Left lung (tissue), 10 donors: ENCODE data around the gene UPK3B. TPM values are rescaled to one million over a fixed set of nuclear protein-coding genes. Genes with fewer than 3 reads are reported as not detected.
"Not testable (repeated sequence)": the region's sequence is repeated elsewhere in the genome, so short reads cannot be mapped to it uniquely, and the experiment has no call there.

Source experiments
- ATAC-seq: fragments of 200-7000 bp; cut with Tn5 transposase; one replicate; pipeline ENCODE4 v1.9.1; 2020; ENCODE audit warnings: moderate library complexity
- DNase-seq, 4 donors: peaks; one replicate each; pipeline ENCODE4 v3.0.0-alpha.2; 2013 to 2020
- H3K27ac ChIP-seq, 2 donors: fragments of 200-600 bp; sonication (generic) in 1 of 2; one replicate each; pipeline versions ENCODE4 v1.5.0 to v1.8.0; 2020 to 2021
- H3K27me3 ChIP-seq, 2 donors: fragments of 200-600 bp; sonication (generic) in 1 of 2; one replicate each; pipeline versions ENCODE4 v1.5.0 to v1.8.0; 2020 to 2021
- H3K36me3 ChIP-seq, 2 donors: fragments of 200-600 bp; sonication (generic) in 1 of 2; one replicate each; pipeline versions ENCODE4 v1.5.0 to v1.8.0; 2020 to 2021
- H3K4me1 ChIP-seq, 2 donors: fragments of 200-600 bp; one replicate each; pipeline ENCODE4 v1.8.0; 2021
- H3K4me3 ChIP-seq, 2 donors: fragments of 200-600 bp; sonication (generic) in 1 of 2; one replicate each; pipeline versions ENCODE4 v1.5.0 to v1.8.0; 2020 to 2021; ENCODE audit warnings: mild to moderate bottlenecking in 1 of 2
- H3K9me3 ChIP-seq, 2 donors: fragments of 200-600 bp; sonication (generic) in 1 of 2; one replicate each; pipeline versions ENCODE4 v1.5.0 to v1.8.0; 2020 to 2021
- intact Hi-C, 2 donors: fragments of 100-400 bp; cut with DNase I; formaldehyde crosslinking; loops; one replicate each; pipeline versions ENCODE4 v1.11.2 to v1.14.2; 2022
- polyA plus RNA-seq, 6 donors: library from polyadenylated mRNA; unstranded; fragments of 120-200 nt; gene quantifications; one replicate each; pipeline ENCODE4 v1.2.1, GENCODE V29; 2013; ENCODE audit not compliant: insufficient read length in 6 of 6
- total RNA-seq, 2 donors: library from RNA; stranded (reverse); fragmentation: NEBNext Ultra II Directional; extraction: Animal tissue kit (Norgen Biotek cat#: 25700); gene quantifications; one replicate each; pipeline ENCODE4 v1.2.1, GENCODE V29; 2021
- donor health status: DM: no; HTN: yes; CAD: no.
- donor health status: DM: no; HTN: no; CAD: no.

Gene UPK3B
- total and polyA plus RNA-seq, 8 donors: 5.5 to 40.8 (median 15.5) TPM

DNA sequence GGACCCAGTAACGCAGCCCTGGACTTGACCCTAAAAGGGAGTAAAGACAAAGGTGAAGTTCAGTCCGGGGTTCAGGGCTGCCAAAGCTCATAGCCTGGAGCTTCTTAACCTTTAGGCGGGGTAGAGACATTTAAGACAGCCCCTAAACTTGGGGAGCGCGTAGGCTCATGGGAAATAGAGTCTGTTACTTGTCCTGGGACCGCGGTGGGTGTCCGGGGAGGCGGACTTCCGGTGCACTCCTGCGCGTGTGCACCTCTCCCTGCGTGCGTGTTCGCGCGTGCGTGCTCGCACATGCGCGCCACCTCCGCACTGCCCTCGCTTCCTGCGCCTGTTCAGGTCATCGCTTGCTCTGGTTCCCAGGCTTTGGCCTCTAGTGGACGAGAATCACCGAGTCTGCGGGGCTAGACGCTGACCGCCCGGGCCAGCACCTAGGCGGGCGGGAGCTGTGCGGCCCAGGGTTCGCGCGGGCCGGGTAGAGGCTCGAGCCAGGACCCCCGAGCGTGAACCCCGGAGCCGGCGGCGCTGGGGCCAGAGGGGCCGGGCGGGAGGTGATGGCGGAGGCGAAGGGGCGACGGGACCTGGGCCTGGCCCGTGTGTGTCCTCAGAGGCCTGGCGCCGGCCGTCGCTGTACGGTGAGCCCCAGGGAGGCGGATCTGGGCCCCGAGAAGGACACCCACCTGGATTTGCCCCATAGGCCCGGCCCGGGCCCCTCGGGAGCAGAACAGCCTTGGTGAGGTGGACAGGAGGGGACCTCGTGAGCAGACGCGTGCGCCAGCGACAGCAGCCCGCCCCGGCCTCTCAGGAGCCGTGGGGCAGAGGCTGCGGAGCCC, 38.9 kb downstream of the UPK3B start:
- H3K36me3 ChIP-seq, intact Hi-C loops, H3K4me1 ChIP-seq, H3K27me3 ChIP-seq, H3K9me3 ChIP-seq: not testable (repeated sequence)
- DNase-seq (peak; percentile 81 to 94 (median 90)), ATAC-seq (peak; percentile 100)
- Histone ChIP-seq H3K27ac (peak overlapping the region; percentile 89 to 90), H3K4me3 (peak overlapping the region; percentile 90 to 94)

DNA sequence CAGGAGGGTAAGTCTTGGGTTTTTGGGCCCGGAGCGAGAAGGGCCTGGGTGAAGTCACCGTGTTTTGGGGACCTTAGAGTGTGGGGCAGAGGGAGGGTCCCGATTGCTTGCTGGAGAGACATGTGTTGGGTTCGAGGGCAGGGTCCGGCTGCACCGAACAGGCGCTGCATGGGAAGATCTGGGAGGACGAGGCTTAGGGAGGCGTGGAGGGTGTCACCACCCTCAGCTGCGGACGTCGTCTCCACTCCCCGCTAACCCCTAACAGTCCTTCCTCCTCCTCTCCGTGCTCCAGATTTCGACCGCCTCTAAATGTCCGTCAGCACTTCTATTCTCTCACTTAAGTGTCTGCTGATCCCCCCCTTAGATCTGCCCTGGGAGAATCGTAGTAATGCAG, 39.5 kb downstream of the UPK3B start:
- H3K9me3 ChIP-seq, intact Hi-C loops: not testable (repeated sequence)
- H3K27ac ChIP-seq: peak overlapping the region; percentile 89 to 90

DNA sequence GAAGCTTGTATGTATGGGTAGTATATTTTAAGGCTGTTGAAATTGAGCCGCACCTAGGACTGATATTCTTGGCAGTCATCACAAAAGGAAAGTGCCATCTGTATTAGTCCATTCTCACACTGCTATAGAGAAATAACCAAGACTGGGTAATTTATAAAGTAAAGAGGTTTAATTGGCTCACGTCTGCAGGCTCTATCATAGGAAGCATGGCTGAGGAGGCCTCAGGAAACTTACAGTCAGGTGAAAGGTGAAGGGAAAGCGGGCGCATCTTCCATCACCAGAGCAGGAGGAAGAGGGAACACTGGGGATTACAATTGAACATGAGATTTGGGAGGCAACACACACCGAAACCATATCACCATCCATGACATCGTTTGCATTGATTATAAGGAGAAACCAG, 41.6 kb downstream of the UPK3B start:
- ATAC-seq, intact Hi-C loops, H3K27me3 ChIP-seq, H3K36me3 ChIP-seq, DNase-seq, H3K9me3 ChIP-seq, H3K4me3 ChIP-seq, H3K4me1 ChIP-seq, H3K27ac ChIP-seq: not testable (repeated sequence)

More for the DNA sequence above, 39.5 kb downstream of the UPK3B start:
- not testable (repeated sequence) for H3K27me3 ChIP-seq, H3K36me3 ChIP-seq, H3K4me1 ChIP-seq
- ATAC-seq: peak; percentile 7
- H3K4me3 ChIP-seq: peak overlapping the region; percentile 90 to 94
- DNase-seq: peak in 1 of 4 donors; percentile 33

DNA sequence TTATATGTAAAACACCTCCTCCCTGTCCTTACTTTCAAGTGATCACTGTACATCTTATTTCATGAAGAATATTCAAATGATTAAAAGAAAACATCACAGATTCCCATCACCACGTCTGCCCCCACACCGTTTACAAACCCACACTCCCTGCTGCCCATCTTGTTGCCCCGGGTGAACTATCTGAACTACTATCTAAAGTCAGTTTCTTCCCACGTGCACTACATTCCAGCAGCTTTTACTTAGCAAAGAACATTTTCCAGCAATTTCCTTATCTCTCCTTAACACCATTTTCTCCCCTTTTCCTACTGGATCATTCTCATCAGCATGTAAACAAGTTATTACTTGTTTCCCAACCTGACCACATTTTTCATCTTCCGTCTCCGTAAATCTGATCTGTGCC, 49.3 kb downstream of the UPK3B start:
- H3K27me3 ChIP-seq, DNase-seq, H3K9me3 ChIP-seq, intact Hi-C loops, H3K4me3 ChIP-seq, H3K36me3 ChIP-seq, H3K27ac ChIP-seq, ATAC-seq, H3K4me1 ChIP-seq: not testable (repeated sequence)

DNA sequence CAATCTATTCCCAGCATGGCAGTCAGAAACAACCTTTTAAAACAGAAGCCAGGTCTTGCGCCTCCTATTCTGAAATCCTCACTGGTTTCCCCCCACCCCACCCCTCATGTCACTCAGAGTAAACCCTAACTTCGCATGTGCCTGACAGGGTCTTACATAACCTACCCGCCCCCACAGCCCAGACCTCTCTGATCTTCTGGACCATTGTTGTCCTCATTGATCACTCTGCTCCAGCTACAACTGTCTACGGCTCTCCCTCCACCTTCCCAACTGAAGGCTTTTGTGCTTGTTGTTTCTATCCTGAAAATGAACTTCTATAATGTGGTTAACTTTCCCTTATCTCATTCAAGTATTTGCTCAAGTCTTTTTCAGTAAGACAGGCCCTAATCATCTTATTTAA, 49.8 kb downstream of the UPK3B start:
- H3K4me1 ChIP-seq, DNase-seq, H3K36me3 ChIP-seq, ATAC-seq, H3K4me3 ChIP-seq, H3K9me3 ChIP-seq, H3K27me3 ChIP-seq, intact Hi-C loops, H3K27ac ChIP-seq: not testable (repeated sequence)

DNA sequence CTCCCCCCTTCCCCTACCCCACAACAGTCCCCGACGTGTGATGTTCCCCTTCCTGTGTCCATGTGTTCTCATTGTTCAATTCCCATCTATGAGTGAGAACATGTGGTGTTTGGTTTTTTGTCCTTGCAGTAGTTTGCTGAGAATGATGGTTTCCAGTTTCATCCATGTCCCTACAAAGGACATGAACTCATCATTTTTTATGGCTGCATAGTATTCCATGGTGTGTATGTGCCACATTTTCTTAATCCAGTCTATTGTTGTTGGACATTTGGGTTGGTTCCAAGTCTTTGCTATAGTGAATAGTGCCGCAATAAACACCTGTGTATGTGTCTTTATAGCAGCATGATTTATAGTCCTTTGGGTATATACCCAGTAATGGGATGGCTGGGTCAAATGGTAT, 51.0 kb downstream of the UPK3B start:
- DNase-seq, H3K4me1 ChIP-seq, ATAC-seq, intact Hi-C loops, H3K27ac ChIP-seq, H3K9me3 ChIP-seq, H3K27me3 ChIP-seq, H3K36me3 ChIP-seq, H3K4me3 ChIP-seq: not testable (repeated sequence)

DNA sequence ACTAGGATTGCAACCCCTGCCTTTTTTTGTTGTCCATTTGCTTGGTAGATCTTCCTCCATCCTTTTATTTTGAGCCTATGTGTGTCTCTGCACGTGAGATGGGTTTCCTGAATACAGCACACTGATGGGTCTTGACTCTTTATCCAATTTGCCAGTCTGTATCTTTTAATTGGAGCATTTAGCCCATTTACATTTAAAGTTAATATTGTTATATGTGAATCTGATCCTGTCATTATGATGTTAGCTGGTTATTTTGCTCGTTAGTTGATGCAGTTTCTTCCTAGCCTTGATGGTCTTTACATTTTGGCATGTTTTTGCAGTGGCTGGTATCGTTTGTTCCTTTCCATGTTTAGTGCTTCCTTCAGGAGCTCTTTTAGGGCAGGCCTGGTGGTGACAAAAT, 54.6 kb downstream of the UPK3B start:
- intact Hi-C loops, H3K27me3 ChIP-seq, H3K27ac ChIP-seq, ATAC-seq, H3K4me1 ChIP-seq, H3K4me3 ChIP-seq, H3K36me3 ChIP-seq, DNase-seq, H3K9me3 ChIP-seq: not testable (repeated sequence)

Other genes starting within 250 kb of the UPK3B start
- gene HSPB1, start 207.9 kb upstream of the UPK3B start, total RNA-seq: 100 to 1,000 TPM; 482 to 951 TPM
- 100 to 1,000 TPM; 219 to 380 (median 267) TPM for gene HSPB1, start 207.9 kb upstream of the UPK3B start, polyA plus RNA-seq
- gene YWHAG, start 151.6 kb upstream of the UPK3B start, total RNA-seq: 100 to 1,000 TPM; 116 to 160 TPM
- gene YWHAG, start 151.6 kb upstream of the UPK3B start, polyA plus RNA-seq: 100 to 1,000 TPM in 5 of 6 donors, 10 to 100 TPM in 1; 99.2 to 114 (median 108) TPM
- 1 to 10 TPM in 1 of 2 donors, under 1 TPM in 1; 0.76 to 1.8 TPM for gene SSC4D, start 100.9 kb upstream of the UPK3B start, total RNA-seq
- 1 to 10 TPM; 1.2 to 2.1 (median 1.7) TPM for gene SSC4D, start 100.9 kb upstream of the UPK3B start, polyA plus RNA-seq
- gene ZP3, start 85.6 kb upstream of the UPK3B start, total RNA-seq: 1 to 10 TPM; 2.9 to 3.3 TPM
- gene ZP3, start 85.6 kb upstream of the UPK3B start, polyA plus RNA-seq: 10 to 100 TPM in 1 of 6 donors, 1 to 10 TPM in 5; 1.0 to 13.8 (median 3.0) TPM
- 10 to 100 TPM; 28.1 to 40.9 TPM for gene DTX2, start 48.8 kb upstream of the UPK3B start, total RNA-seq
- gene DTX2, start 48.8 kb upstream of the UPK3B start, polyA plus RNA-seq: 10 to 100 TPM in 3 of 6 donors, 1 to 10 TPM in 3; 8.3 to 14.3 (median 10.3) TPM
- under 1 TPM in 1 of 2 donors, not detected in 1; 0.26 TPM for gene SPDYE16, start 32.7 kb downstream of the UPK3B start, total RNA-seq
- 1 to 10 TPM; 3.3 to 6.4 (median 5.2) TPM for gene SPDYE16, start 32.7 kb downstream of the UPK3B start, polyA plus RNA-seq
- 10 to 100 TPM; 17.5 to 20.9 TPM for gene POMZP3, start 116.7 kb downstream of the UPK3B start, total RNA-seq
- gene POMZP3, start 116.7 kb downstream of the UPK3B start, polyA plus RNA-seq: 10 to 100 TPM; 13.3 to 26.1 (median 19.5) TPM